22Rv1 (cell line): Measurements from ENCODE around the gene SPANXN5.

Experiments used
- CTCF ChIP-seq: fragments of 450-650 bp; IDR thresholded peaks from 2 replicates; pipeline ENCODE4 v1.5.1; 2017; ENCODE audit warnings: mild to moderate bottlenecking
- ZFX ChIP-seq: fragments of 450-650 bp; IDR thresholded peaks from 2 replicates; pipeline ENCODE4 v1.6.1; 2017; ENCODE audit warnings: antibody characterized with exemption, borderline replicate concordance

- TF ChIP-seq CTCF (no peak), ZFX (no peak)
Observed at GRCh38 chrX:52821079-52821760, 24.0 kb upstream of the SPANXN5 start.
